Chondrocyte (in vitro differentiated cells): Measurements from ENCODE around the gene SARS2. TPM values are rescaled to one million over a fixed set of nuclear protein-coding genes. Genes with fewer than 3 reads are reported as not detected.
"Not testable (repeated sequence)": the region's sequence is repeated elsewhere in the genome, so short reads cannot be mapped to it uniquely, and the experiment has no call there.

Experiments used
- DNase-seq: peaks from one replicate; pipeline ENCODE4 v3.0.0; 2021; ENCODE audit warnings: mixed read lengths, low spot score
- H3K27ac Mint-ChIP-seq: one replicate; pipeline ENCODE4 v1.8.0; 2021; ENCODE audit warnings: mild to moderate bottlenecking, moderate library complexity, mixed read lengths; ENCODE audit not compliant: unreplicated experiment
- H3K27me3 Mint-ChIP-seq: 2 replicates; pipeline ENCODE4 v1.8.0; 2021; ENCODE audit warnings: low read depth, mixed read lengths
- H3K36me3 Mint-ChIP-seq: 2 replicates; pipeline ENCODE4 v1.8.0; 2021; ENCODE audit warnings: low read depth, mixed read lengths
- H3K4me1 Mint-ChIP-seq: 2 replicates; pipeline ENCODE4 v1.8.0; 2021; ENCODE audit warnings: low read depth, mild to moderate bottlenecking, mixed read lengths
- H3K4me3 Mint-ChIP-seq: one replicate; pipeline ENCODE4 v1.8.0; 2021; ENCODE audit warnings: mild to moderate bottlenecking, moderate library complexity, mixed read lengths; ENCODE audit not compliant: unreplicated experiment
- H3K9me3 Mint-ChIP-seq: 2 replicates; pipeline ENCODE4 v1.8.0; 2021; ENCODE audit warnings: low read depth, mixed read lengths
- CTCF ChIP-seq: fragments of 200-600 bp; sonication (generic); IDR thresholded peaks from 2 replicates; pipeline ENCODE4 v1.5.0; 2021; ENCODE audit warnings: antibody characterized with exemption, mild to moderate bottlenecking, moderate library complexity
- total RNA-seq: library from RNA; stranded (reverse); gene quantifications from 3 replicates; pipeline ENCODE4 v1.2.1, GENCODE V29; 2021

The SARS2 gene
- total RNA-seq, 1 donor from 2014 or later, result 15.6 TPM

DNA sequence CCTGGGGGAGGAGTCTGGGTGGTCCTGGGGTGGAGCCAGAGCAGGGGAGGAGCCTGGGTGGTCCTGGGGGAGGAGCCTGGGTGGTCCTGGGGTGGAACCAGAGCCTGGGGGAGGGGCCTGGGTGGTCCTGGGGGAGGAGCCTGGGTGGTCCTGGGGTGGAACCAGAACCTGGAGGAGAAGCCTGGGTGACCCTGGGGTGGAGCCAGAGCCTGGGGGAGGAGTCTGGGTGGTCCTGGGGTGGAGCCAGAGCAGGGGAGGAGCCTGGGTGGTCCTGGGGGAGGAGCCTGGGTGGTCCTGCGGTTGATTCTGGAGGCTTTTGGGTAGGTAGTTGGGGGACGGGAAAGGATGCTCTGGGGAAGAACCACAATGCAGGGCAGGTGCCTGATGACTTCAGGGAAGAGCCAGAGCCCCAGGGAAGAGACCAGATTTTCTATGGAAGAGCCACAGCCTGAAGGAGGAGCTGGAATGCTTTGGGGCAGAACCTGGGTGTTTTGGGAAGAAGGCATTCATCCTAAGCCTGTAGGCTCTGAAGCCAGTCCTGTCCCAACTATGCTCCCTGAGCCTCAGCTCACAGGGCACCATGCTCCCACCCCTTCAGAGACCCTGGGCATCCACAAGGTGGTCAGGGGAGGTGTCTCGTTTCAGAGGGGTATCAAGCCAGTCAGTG lies 15.1 kb upstream of the SARS2 start:
- Mint-ChIP-seq H3K27ac (no peak overlapping the region), H3K9me3 (no peaks in the 10 kb centered on the region), H3K4me3 (no peak overlapping the region), H3K36me3 (peaks cover 14% of the 10 kb centered on the region), H3K27me3 (no peaks in the 10 kb centered on the region), H3K4me1 (peaks cover 9% of the 10 kb centered on the region)
- DNase-seq, result peak; percentile 30
- TF ChIP-seq CTCF, result no peak

- Mint-ChIP-seq H3K27me3 (no peaks in the 10 kb centered on the region), H3K36me3 (peaks cover 14% of the 10 kb centered on the region), H3K27ac (no peak overlapping the region), H3K4me3 (no peak overlapping the region), H3K9me3 (no peaks in the 10 kb centered on the region), H3K4me1 (peaks cover 5% of the 10 kb centered on the region)
- TF ChIP-seq CTCF, result no peak
- peak; percentile 88 for DNase-seq
Observed at GRCh38 chr19:38944981-38945506, 14.5 kb upstream of the SARS2 start.

DNA sequence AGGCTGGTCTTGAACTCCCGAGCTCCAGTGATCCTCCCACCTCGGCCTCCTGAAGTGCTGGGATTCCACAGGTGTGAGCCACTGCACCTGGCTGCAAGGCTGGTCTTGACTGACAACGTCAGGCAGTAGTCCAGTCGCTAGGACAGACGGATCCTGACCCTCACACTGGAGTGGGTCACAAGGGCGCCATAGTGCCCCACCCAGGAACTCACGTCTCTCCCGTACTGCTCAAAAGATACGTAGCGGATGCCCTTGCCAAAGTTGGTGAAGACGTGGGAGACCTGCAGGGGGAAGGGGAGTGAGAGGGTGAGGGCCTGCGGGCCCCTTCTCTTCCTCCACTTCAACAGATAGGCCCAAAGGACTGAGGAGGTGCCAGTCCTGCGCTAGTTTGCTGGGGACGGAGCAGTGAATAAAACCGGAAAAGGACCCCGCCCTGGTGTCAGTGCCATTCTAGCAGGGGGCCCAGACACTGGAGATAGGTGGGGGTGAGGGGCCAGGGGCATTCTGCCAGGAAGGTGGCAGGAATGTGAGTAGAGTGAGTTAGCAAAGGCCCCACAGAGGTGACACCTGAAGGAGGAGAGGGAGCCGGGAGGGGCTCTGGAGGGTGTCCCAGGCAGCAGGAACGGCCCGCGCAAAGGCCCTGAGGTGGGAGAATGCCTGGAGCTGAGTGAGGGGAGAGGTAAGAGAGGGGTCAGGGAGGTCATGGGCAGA lies 12.1 kb upstream of the SARS2 start:
- Mint-ChIP-seq H3K27ac (peak overlapping the region; percentile 17), H3K9me3 (no peaks in the 10 kb centered on the region), H3K4me1 (no peaks in the 10 kb centered on the region), H3K36me3 (peaks cover 14% of the 10 kb centered on the region), H3K27me3 (no peaks in the 10 kb centered on the region), H3K4me3 (no peak overlapping the region)
- DNase-seq, result peak; percentile 64
- no peak for TF ChIP-seq CTCF

DNA sequence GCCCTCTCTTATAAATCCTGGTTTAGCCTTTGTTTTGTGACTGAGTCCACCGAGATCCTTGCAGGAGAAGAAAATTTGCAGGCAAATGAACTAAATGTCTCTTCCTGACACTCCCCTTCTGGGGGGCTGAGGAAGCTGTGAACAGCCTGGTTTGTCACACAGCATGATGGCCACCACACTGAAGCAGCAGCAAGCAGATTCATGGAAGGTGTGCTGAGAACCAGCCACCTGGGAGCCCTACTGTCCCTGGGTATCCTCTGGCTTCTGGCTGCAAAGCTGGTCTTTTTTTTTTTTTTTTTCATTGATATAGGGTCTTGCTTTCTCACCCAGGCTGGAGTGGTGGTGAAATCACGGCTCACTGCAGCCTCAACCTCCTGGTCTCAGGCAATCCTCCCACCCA lies 11.4 kb upstream of the SARS2 start:
- H3K27ac Mint-ChIP-seq, result no peak overlapping the region

GRCh38 chr19:38941466-38941865 lies 10.9 kb upstream of the SARS2 start:
- not testable (repeated sequence) for H3K4me1 Mint-ChIP-seq, H3K36me3 Mint-ChIP-seq, H3K4me3 Mint-ChIP-seq, H3K27me3 Mint-ChIP-seq, H3K27ac Mint-ChIP-seq, DNase-seq, H3K9me3 Mint-ChIP-seq

More for the DNA sequence above, 11.4 kb upstream of the SARS2 start:
- TF ChIP-seq CTCF, result no peak
- Mint-ChIP-seq H3K4me1 (no peaks in the 10 kb centered on the region), H3K36me3 (peaks cover 11% of the 10 kb centered on the region), H3K4me3 (no peak overlapping the region), H3K27me3 (no peaks in the 10 kb centered on the region), H3K9me3 (no peaks in the 10 kb centered on the region)
- DNase-seq, result no peak
